Measurements from ENCODE around the gene TRAF3. TPM values are rescaled to one million over a fixed set of nuclear protein-coding genes. Genes with fewer than 3 reads are reported as not detected.
"Not testable (repeated sequence)": the region's sequence is repeated elsewhere in the genome, so short reads cannot be mapped to it uniquely, and the experiment has no call there.

The TRAF3 gene
- total and polyA plus RNA-seq, 10 donors = 11.1 to 61.5 (median 39.1) TPM

- H3K27ac ChIP-seq = no peak overlapping the region
- 96 to 99% (median 97%) methylated on average over 8 of the region's 8 CpGs for WGBS, 5 donors
- H3K4me3 ChIP-seq = no peak overlapping the region
- H3K4me1 ChIP-seq = peaks cover 0 to 6% (median 0%) of the 10 kb centered on the region in 6 donors
- peaks cover 2 to 99% (median 73%) of the 10 kb centered on the region in 6 donors for H3K36me3 ChIP-seq
- intact Hi-C loops (cut with DNase I; ENCODE audit: low total_unique reads) = loop anchor here (10.0 kb wide), 1 partner anchor 118 kb away; the partner anchor contains the start of gene TRAF3
- H3K9me3 ChIP-seq = no peaks in the 10 kb centered on the region
- no peak for TF ChIP-seq POLR2AphosphoS5 (IDR thresholded peaks at IDR 0.05)
- no peak for TF ChIP-seq CTCF (IDR thresholded peaks at IDR 0.05 in 8 of 11, conservative IDR thresholded peaks at IDR 0.05 in 3 of 11)
- TF ChIP-seq POLR2A (IDR thresholded peaks at IDR 0.05) = no peak
- no peak for DNase-seq
- H3K27me3 ChIP-seq (replicated peaks in 1 of 7) = no peaks in the 10 kb centered on the region
Observed at GRCh38 chr14:102892651-102893050, 115.4 kb downstream of the TRAF3 start.

- H3K36me3 ChIP-seq = peaks cover 3 to 99% (median 70%) of the 10 kb centered on the region in 6 donors
- no peaks in the 10 kb centered on the region for H3K27me3 ChIP-seq (replicated peaks in 1 of 7)
- intact Hi-C loops (cut with DNase I; ENCODE audit: low total_unique reads) = loop anchor here (10.0 kb wide), 1 partner anchor 119 kb away; the partner anchor contains the start of gene TRAF3
- no peak for DNase-seq
- peaks cover 0 to 14% (median 5%) of the 10 kb centered on the region in 6 donors for H3K4me1 ChIP-seq
- H3K27ac ChIP-seq = peak overlapping the region in 2 of 8 donors; percentile 6 to 7
- no peak overlapping the region for H3K4me3 ChIP-seq
- H3K9me3 ChIP-seq = no peaks in the 10 kb centered on the region
- 63 to 83% (median 78%) methylated on average over 9 of the region's 9 CpGs for WGBS, 5 donors
- TF ChIP-seq POLR2A (IDR thresholded peaks at IDR 0.05) (no peak), POLR2AphosphoS5 (IDR thresholded peaks at IDR 0.05) (peak in 1 of 3 donors; percentile 18), CTCF (IDR thresholded peaks at IDR 0.05 in 8 of 11, conservative IDR thresholded peaks at IDR 0.05 in 3 of 11) (no peak)
Observed at GRCh38 chr14:102893452-102893851, 116.2 kb downstream of the TRAF3 start.

- not testable (repeated sequence) for H3K9me3 ChIP-seq; H3K4me3 ChIP-seq; DNase-seq; H3K27me3 ChIP-seq (replicated peaks in 1 of 7); H3K27ac ChIP-seq
- peaks cover 3 to 95% (median 58%) of the 10 kb centered on the region in 6 donors for H3K36me3 ChIP-seq
- intact Hi-C loops (cut with DNase I; ENCODE audit: low total_unique reads) = loop anchor here (10.0 kb wide), 1 partner anchor 122 kb away; the partner anchor contains the start of gene TRAF3
- H3K4me1 ChIP-seq = peaks cover 3 to 47% (median 34%) of the 10 kb centered on the region in 6 donors
Observed at GRCh38 chr14:102896735-102897134, 119.5 kb downstream of the TRAF3 start.

GRCh38 chr14:102897299-102898027 is 120.2 kb downstream of the TRAF3 start:
- Histone ChIP-seq H3K4me1 (peaks cover 8 to 54% (median 42%) of the 10 kb centered on the region in 6 donors), H3K36me3 (peaks cover 3 to 95% (median 55%) of the 10 kb centered on the region in 6 donors), H3K9me3 (no peaks in the 10 kb centered on the region), H3K27ac (peak overlapping the region in 2 of 8 donors; percentile 6 to 77), H3K27me3 (replicated peaks in 1 of 7) (no peaks in the 10 kb centered on the region), H3K4me3 (no peak overlapping the region)
- DNase-seq = no peak
- TF ChIP-seq CTCF (IDR thresholded peaks at IDR 0.05 in 8 of 11, conservative IDR thresholded peaks at IDR 0.05 in 3 of 11) = no peak
- no peak for TF ChIP-seq POLR2AphosphoS5 (IDR thresholded peaks at IDR 0.05)
- TF ChIP-seq POLR2A (IDR thresholded peaks at IDR 0.05) = no peak
- WGBS, 5 donors = 90 to 92% (median 92%) methylated on average over 14 of the region's 14 CpGs
- intact Hi-C loops (cut with DNase I; ENCODE audit: low total_unique reads) = loop anchor here (10.0 kb wide), 1 partner anchor 123 kb away; the partner anchor contains the start of gene TRAF3

Measured in spleen (tissue), 11 donors.